Psoas muscle (tissue), 8 donors: ENCODE measurements around the gene MATR3. TPM values are rescaled to one million over a fixed set of nuclear protein-coding genes. Genes with fewer than 3 reads are reported as not detected.

Source experiments
- ATAC-seq, 4 donors: fragments of 200-7000 bp; cut with Tn5 transposase; one replicate each; pipeline ENCODE4 v1.9.1; 2020; ENCODE audit warnings: moderate library complexity in 3 of 4, mild to moderate bottlenecking in 2 of 4
- DNase-seq, 2 donors: peaks; one replicate each; pipeline ENCODE4 v3.0.0-alpha.2; 2020
- H3K27ac ChIP-seq: fragments of 200-600 bp; one replicate; pipeline ENCODE4 v1.8.0; 2022
- H3K27me3 ChIP-seq, 3 donors: fragments of 200-600 bp in 1 of 3; one replicate each; pipeline versions ENCODE4 v1.6.1 to v1.8.0; 2013 to 2022; ENCODE audit warnings: low read length in 2 of 3, mild to moderate bottlenecking in 2 of 3, moderate library complexity in 1 of 3; ENCODE audit not compliant: insufficient read depth in 3 of 3
- H3K36me3 ChIP-seq, 2 donors: fragments of 200-600 bp in 1 of 2; one replicate each; pipeline versions ENCODE4 v1.6.1 to v1.8.0; 2013 to 2022; ENCODE audit warnings: low read depth in 1 of 2, mild to moderate bottlenecking in 1 of 2, moderate library complexity in 1 of 2; ENCODE audit not compliant: insufficient read depth in 1 of 2
- H3K4me1 ChIP-seq: fragments of 200-600 bp; one replicate; pipeline ENCODE4 v1.8.0; 2022
- H3K4me3 ChIP-seq: fragments of 200-600 bp; one replicate; pipeline ENCODE4 v1.8.0; 2022; ENCODE audit warnings: mild to moderate bottlenecking
- H3K9me3 ChIP-seq: fragments of 200-600 bp; one replicate; pipeline ENCODE4 v1.8.0; 2022
- WGBS, 3 donors: extraction: QIAGEN DNeasy Blood & Tissue Kit; methylation state at CpG; one replicate each; pipeline versions ENCODE4 v1.1.6 to v1.1.7; 2013; 5-methylcytosine and 5-hydroxymethylcytosine counted together
- intact Hi-C, 2 donors: fragments of 100-400 bp; cut with DNase I; formaldehyde crosslinking; loops; one replicate each; pipeline versions ENCODE4 v1.11.0 to v1.14.2; 2022
- polyA plus RNA-seq, 3 donors: library from polyadenylated mRNA; stranded (reverse); fragments of 200-250 nt; gene quantifications; one replicate each; pipeline ENCODE4 v1.2.3, GENCODE V29; 2013
- total RNA-seq, 4 donors: library from RNA; stranded (reverse); fragmentation: NEBNext Ultra II Directional in 2 of 4; extraction: Animal tissue kit (Norgen Biotek cat#: 25700) in 2 of 4; gene quantifications; one replicate each; pipeline versions ENCODE4 v1.2.1 to v1.2.4, GENCODE V29; 2021 to 2023
- TF ChIP-seq, protein P1 (sequence below): fragments of 200-600 bp; IDR thresholded peaks from one replicate; pipeline ENCODE4 v1.8.0; 2022; ENCODE audit warnings: antibody characterized with exemption
- donor health status: healthy with polysubstance abuse.
- donor health status: DM: no; HTN: no; CAD: no; lungs with moderate emphysema.
- donor health status: Bipolar disorder and iron deficiency.
- donor health status: healthy.
- donor health status: DM: yes; HTN: yes; CAD: no.
- donor health status: DM: no; HTN: no; CAD: no.
- donor health status: DM: no; HTN: no; CAD: no.
- donor health status: DM: yes; HTN: yes; CAD: no.

MATR3 gene
- total and polyA plus RNA-seq, 7 donors = 92.4 to 153 (median 110) TPM

DNA sequence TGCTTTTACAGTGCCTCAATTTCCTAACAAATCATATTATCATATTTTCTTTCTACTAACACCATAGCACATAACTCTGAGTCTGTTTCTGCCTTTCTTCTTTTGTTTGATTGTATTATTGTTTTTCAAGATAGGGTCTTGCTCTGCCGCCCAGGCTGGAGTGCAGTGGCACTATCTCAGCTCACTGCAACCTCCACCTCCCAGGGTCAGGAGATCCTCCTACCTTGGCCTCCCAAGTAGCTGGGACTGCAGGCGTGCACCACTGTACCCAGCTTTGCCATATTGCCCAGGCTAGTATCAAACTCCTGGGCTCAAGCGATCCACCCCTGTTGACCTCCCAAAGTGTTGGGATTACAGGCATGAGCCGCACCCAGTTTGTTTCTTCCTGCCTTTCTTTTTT lies 66.8 kb downstream of the MATR3 start:
- TF ChIP-seq, protein P1, sequence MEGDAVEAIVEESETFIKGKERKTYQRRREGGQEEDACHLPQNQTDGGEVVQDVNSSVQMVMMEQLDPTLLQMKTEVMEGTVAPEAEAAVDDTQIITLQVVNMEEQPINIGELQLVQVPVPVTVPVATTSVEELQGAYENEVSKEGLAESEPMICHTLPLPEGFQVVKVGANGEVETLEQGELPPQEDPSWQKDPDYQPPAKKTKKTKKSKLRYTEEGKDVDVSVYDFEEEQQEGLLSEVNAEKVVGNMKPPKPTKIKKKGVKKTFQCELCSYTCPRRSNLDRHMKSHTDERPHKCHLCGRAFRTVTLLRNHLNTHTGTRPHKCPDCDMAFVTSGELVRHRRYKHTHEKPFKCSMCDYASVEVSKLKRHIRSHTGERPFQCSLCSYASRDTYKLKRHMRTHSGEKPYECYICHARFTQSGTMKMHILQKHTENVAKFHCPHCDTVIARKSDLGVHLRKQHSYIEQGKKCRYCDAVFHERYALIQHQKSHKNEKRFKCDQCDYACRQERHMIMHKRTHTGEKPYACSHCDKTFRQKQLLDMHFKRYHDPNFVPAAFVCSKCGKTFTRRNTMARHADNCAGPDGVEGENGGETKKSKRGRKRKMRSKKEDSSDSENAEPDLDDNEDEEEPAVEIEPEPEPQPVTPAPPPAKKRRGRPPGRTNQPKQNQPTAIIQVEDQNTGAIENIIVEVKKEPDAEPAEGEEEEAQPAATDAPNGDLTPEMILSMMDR = no peak
- WGBS, 3 donors = 91 to 99% (median 94%) methylated on average over 4 of the region's 4 CpGs
- Histone ChIP-seq H3K4me1 (peaks cover 6% of the 10 kb centered on the region), H3K27me3 (no peaks in the 10 kb centered on the region), H3K4me3 (no peak overlapping the region), H3K9me3 (no peaks in the 10 kb centered on the region), H3K36me3 (peaks cover 0 to 21% of the 10 kb centered on the region in 2 donors), H3K27ac (no peak overlapping the region)
- DNase-seq (no peak), ATAC-seq (no peak)
- intact Hi-C loops = no loop called here

DNA sequence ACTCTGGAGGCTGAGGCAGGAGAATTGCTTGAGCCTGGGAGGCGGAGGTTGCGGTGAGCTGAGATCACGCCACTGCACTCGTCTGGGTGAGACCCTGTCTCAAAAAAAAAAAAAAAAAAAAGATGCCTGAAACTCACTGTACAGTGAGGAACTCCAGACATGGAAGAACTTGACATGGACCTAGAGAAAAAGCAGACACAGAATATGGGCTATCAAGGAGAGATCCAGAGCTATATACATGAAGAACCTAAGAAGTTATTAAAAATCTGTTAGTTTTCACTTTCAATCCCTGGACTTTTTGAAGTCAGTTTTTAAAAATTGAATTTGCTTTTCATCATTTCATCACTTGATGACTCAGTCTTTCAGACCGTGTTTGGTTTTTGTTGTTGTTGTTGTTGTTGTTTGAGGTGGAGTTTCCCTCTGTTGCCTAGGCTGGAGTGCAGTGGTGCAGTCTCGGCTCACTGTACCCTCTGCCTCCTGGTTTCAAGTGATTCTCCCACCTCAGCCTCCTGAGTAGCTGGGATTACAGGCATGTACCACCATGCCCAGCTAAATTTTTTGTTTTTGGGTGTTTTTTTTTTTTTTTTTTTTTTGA lies 68.4 kb downstream of the MATR3 start:
- no peaks in the 10 kb centered on the region for H3K9me3 ChIP-seq
- intact Hi-C loops = no loop called here
- H3K36me3 ChIP-seq = peaks cover 11 to 37% of the 10 kb centered on the region in 2 donors
- WGBS, 3 donors = 82 to 89% (median 83%) methylated on average over 6 of the region's 6 CpGs
- no peak overlapping the region for H3K27ac ChIP-seq
- no peak overlapping the region for H3K4me3 ChIP-seq
- TF ChIP-seq, protein P1 = no peak
- DNase-seq (no peak), ATAC-seq (no peak)
- no peaks in the 10 kb centered on the region for H3K27me3 ChIP-seq
- H3K4me1 ChIP-seq = peaks cover 6% of the 10 kb centered on the region

DNA sequence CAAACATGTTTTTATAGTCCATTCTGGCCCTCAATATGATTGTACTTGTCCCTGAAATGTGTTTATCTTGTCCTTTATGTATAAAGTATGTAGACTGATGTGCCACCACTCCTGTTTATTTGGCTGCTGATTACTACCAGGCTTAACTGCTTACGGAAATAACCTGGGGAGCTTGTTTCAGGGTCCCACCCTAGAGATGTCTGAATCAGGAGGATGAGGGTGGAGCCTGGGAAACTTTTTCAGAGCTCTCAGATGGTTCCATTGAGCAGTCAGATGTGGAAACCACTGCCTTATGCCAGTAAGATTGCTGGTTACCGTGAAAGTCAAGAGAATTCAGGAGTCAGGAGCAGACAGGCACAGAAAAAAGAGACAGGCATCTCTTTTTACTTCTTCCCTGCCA lies 70.4 kb downstream of the MATR3 start:
- no peaks in the 10 kb centered on the region for H3K9me3 ChIP-seq
- no peak overlapping the region for H3K4me3 ChIP-seq
- 83 to 88% (median 84%) methylated on average over 2 of the region's 2 CpGs for WGBS, 3 donors
- peaks cover 11 to 57% of the 10 kb centered on the region in 2 donors for H3K36me3 ChIP-seq
- intact Hi-C loops = no loop called here
- TF ChIP-seq, protein P1 = no peak
- peaks cover 10% of the 10 kb centered on the region for H3K4me1 ChIP-seq
- no peak overlapping the region for H3K27ac ChIP-seq
- ATAC-seq (no peak), DNase-seq (no peak)
- H3K27me3 ChIP-seq = no peaks in the 10 kb centered on the region

DNA sequence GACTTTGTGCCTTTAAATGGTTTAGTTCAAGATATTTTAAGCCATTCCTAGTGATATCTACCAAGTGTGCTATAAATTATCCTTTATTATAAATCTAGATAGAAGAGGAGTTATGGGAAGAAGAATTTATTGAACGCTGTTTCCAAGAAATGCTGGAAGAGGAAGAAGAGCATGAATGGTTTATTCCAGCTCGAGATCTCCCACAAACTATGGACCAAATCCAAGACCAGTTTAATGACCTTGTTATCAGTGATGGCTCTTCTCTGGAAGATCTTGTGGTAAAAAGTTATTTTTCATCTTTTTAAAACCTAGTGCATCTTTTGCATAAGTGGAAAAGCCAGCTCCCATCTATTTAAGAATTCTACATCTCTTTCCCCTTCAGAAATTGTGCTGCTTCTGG lies 70.9 kb downstream of the MATR3 start:
- H3K36me3 ChIP-seq = peaks cover 11 to 60% of the 10 kb centered on the region in 2 donors
- H3K9me3 ChIP-seq = no peaks in the 10 kb centered on the region
- no peak overlapping the region for H3K27ac ChIP-seq
- intact Hi-C loops = no loop called here
- WGBS, 3 donors = 74 to 82% (median 79%) methylated on average over 2 of the region's 2 CpGs
- no peaks in the 10 kb centered on the region for H3K27me3 ChIP-seq
- TF ChIP-seq, protein P1 = no peak
- ATAC-seq (no peak), DNase-seq (no peak)
- no peak overlapping the region for H3K4me3 ChIP-seq
- peaks cover 11% of the 10 kb centered on the region for H3K4me1 ChIP-seq

DNA sequence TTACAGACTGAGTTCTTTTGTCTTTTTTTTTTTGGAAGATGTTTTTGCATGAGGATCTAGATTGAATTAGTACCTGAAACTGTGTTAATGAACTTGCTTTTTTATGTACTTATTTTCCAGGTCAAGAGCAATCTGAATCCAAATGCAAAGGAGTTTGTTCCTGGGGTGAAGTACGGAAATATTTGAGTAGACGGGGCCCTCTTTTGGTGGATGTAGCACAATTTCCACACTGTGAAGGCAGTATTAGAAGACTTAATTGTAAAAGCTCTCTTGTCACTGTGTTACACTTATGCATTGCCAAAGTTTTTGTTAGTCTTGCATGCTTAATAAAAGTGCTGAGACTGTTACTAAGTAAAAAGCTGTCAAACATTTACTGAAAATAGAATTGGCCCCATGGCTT lies 75.1 kb downstream of the MATR3 start:
- Histone ChIP-seq H3K36me3 (peaks cover 11 to 85% of the 10 kb centered on the region in 2 donors), H3K27ac (peak overlapping the region; percentile 33), H3K4me1 (peaks cover 23% of the 10 kb centered on the region), H3K27me3 (no peaks in the 10 kb centered on the region), H3K9me3 (no peaks in the 10 kb centered on the region), H3K4me3 (no peak overlapping the region)
- intact Hi-C loops = no loop called here
- DNase-seq (no peak), ATAC-seq (peak in 3 of 4 donors; percentile 17 to 52 (median 29))
- TF ChIP-seq, protein P1 = no peak
- 35 to 70% (median 40%) methylated on average over 2 of the region's 2 CpGs for WGBS, 3 donors
